ENCODE data around the gene ALDH3A1.

The ALDH3A1 gene

DNA sequence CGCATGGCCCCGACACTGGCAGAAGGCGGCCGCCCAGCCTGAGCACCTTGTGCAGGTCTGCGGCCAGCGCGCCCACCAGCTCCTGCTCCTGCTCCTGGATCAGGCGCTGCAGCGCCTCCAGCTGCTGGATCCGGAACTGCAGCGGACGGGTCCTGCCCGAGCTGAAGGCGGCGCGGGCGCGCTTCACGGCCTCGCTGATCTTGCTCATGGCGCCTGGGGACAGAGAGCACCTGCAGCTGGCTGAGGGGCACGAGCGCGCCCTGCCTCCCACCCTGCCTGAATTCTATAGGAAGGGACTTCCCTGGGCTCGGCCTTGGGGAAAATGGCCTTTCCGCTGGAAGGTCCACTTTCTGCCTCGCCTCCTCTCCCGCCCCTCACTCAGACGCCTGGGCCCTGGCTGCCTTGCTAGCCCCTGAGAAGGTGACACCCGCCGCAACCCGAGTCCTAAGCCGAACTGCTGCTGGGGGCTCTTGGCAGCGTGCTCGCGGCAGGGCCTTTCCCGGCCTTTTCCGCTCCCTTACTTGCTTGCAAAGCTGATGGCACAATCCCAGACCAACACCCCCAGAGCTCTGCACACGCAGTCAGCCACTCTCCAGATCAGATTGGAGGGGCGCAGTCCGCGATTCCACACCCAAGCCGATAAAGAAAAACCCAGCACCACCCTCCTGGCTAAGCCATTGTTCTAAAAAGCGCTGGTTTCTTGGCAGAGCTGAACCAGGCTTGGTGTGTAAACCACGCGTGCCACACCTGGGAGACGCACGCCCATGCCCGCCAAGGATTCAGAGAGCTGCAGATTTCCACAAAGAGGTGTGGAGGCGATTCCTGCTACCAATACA lies 3.0 kb downstream of the ALDH3A1 start:
- peak overlapping the region; percentile 19 for H3K4me3 ChIP-seq (ENCODE audit: low read length)
- peak; percentile 82 for DNase-seq (ENCODE audit: low read depth)
- TF ChIP-seq, protein P1, sequence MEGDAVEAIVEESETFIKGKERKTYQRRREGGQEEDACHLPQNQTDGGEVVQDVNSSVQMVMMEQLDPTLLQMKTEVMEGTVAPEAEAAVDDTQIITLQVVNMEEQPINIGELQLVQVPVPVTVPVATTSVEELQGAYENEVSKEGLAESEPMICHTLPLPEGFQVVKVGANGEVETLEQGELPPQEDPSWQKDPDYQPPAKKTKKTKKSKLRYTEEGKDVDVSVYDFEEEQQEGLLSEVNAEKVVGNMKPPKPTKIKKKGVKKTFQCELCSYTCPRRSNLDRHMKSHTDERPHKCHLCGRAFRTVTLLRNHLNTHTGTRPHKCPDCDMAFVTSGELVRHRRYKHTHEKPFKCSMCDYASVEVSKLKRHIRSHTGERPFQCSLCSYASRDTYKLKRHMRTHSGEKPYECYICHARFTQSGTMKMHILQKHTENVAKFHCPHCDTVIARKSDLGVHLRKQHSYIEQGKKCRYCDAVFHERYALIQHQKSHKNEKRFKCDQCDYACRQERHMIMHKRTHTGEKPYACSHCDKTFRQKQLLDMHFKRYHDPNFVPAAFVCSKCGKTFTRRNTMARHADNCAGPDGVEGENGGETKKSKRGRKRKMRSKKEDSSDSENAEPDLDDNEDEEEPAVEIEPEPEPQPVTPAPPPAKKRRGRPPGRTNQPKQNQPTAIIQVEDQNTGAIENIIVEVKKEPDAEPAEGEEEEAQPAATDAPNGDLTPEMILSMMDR (IDR thresholded peaks at IDR 0.05; ENCODE audit: insufficient read depth, low read depth, low read length, missing control alignments), result peak; percentile 79

DNA sequence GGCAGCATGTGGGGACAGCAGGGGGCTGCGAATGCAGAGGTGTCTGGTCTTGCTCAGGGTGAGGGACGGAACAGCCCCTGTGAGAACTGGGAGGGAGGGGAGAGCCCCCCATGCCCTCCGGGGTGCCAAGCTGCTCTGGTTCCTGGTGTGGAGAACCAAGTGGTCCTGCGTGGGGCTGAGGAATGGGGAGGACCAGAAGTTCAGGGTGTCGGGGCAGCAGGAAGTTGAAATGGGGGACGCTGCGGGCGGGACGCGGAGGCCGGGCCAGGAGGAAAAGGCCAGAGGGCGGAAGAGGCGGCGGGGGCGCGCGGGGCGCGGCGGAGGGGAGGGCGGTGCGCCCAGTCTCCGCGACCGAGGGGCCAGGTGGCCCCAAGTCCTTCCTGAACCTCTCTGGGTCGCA lies 3.6 kb downstream of the ALDH3A1 start:
- DNase-seq (ENCODE audit: low read depth), result no peak
- H3K4me3 ChIP-seq (ENCODE audit: low read length), result peak overlapping the region; percentile 12
- TF ChIP-seq, protein P1 (IDR thresholded peaks at IDR 0.05; ENCODE audit: insufficient read depth, low read depth, low read length, missing control alignments), result no peak

DNA sequence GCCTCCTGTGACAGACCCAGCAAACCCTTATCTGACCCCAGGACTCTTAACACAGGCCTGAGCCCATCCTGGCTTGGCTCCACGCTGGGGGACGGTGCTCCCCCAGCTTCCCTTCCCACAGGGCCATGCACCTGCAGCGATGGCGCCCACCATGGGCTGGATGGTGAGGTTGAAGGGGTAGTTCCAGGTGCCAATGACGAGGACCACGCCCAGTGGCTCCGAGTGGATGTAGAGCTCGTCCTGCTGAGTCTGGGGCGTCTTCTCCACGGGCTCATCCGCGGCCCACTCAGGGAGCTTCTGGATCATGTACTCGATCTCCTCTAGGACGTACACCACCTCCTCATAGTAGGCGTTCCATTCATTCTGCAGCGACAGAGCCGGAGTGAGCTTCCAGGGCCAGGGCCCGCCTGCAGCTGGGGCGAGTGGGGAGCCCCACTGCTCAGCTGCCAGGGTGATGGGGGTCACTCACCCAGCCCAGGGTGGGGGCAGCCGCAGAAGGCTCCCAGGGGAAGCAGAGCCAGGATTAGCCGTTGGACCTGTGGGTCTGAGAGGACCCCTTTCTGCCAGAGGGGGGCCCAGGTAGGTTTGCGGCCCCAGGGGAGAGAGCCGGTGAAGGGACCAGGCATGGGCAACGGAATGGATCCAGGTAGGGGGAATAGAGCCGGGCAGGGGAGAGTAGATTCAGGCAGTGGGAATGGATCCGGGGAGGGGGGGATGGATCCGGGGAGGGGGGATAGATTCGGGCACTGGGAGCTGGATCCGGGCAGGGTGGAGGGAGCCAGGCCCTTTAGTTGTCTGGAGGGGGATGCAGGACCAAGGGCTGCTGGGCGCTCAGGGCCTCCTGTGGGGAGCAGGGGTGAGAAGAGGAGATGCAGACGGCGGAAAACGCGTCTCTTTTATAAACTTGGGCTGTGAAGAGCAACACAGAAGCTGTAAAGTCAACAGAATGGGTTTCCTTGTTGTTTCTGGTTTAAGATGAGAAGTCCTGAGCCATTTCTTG lies 4.7 kb downstream of the ALDH3A1 start:
- TF ChIP-seq, protein P1 (IDR thresholded peaks at IDR 0.05; ENCODE audit: insufficient read depth, low read depth, low read length, missing control alignments), result no peak
- H3K4me3 ChIP-seq (ENCODE audit: low read length), result no peak overlapping the region
- DNase-seq (ENCODE audit: low read depth), result no peak

DNA sequence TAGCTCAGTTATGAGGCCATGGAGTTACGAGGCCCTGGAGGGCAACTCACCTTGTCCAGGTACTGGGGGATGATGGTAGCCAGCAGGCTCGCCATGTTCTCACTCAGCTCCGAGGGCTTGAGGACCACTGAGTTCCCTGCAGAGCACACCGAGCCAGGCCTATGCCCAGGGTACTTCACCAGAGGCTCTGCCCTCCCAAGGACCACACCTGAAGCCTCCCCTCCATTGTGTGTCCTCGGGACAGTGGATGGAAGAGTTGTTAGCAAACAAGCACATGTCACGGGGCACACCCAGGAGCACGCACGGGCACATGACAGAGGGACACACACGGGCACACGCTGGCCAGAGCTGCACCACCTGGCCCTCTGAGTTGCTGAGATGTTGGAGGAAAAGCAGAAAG lies 5.6 kb downstream of the ALDH3A1 start:
- no peak for DNase-seq (ENCODE audit: low read depth)
- H3K4me3 ChIP-seq (ENCODE audit: low read length), result no peak overlapping the region
- TF ChIP-seq, protein P1 (IDR thresholded peaks at IDR 0.05; ENCODE audit: insufficient read depth, low read depth, low read length, missing control alignments), result no peak

DNA sequence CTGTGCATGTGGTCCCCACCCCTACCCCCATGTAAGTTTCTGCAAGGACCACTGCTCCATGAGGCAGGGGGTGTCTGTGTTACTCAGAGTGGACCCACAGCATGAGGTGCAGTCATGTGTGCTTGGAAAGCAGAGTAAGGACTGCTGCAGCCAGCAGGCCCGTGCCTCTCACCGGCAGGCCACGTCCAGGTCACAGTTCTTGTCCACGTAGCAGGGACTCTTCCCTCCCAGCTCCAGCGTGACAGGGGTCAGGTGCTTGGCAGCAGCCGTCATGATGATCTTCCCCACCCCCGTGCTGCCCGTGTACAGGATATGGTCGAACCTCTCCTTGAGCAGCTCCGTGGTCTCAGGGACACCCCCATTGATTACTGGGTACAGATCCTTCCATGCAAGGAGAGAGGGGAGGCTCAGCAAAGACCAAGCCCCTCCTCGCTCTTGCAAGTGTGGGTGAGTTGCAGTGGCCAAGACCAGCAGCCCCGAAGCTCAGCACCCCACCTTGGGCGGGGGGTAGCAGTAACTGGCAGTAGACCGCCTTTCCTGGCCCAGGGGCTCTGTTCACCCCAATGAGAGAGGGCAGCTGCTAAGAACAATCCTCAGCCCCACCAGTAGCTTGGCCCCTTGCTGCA lies 6.2 kb downstream of the ALDH3A1 start:
- TF ChIP-seq, protein P1 (IDR thresholded peaks at IDR 0.05; ENCODE audit: insufficient read depth, low read depth, low read length, missing control alignments), result no peak
- no peak overlapping the region for H3K4me3 ChIP-seq (ENCODE audit: low read length)
- DNase-seq (ENCODE audit: low read depth), result no peak

DNA sequence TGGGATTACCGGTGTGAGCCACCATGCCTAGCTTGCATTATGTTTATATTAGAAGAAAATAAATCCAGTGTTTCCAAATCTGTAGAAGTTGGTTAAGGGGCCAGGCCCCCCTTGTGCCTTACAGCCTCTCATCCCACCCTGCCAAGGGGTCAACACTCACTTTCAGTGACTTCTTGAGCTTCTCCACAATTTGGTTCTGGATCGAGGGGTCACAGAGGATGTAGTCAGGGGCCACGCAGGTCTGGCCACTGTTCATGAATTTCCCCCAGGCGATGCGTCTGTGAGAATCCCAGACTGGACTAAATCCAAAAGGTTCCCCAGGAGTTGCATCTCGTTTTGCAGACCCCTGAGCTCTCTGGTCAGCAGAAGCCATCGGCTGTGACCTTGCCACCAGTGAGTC lies 7.2 kb downstream of the ALDH3A1 start:
- TF ChIP-seq, protein P1 (IDR thresholded peaks at IDR 0.05; ENCODE audit: insufficient read depth, low read depth, low read length, missing control alignments), result no peak
- DNase-seq (ENCODE audit: low read depth), result no peak
- no peak overlapping the region for H3K4me3 ChIP-seq (ENCODE audit: low read length)
